ENCODE data around the gene ERF. TPM values are rescaled to one million over a fixed set of nuclear protein-coding genes. Genes with fewer than 3 reads are reported as not detected.
A peak's percentile ranks its signal among the peaks of the same experiment; 100 is the strongest.

Gene ERF
- total RNA-seq, 1 experiment from 2014 or later, result 100 TPM

DNA sequence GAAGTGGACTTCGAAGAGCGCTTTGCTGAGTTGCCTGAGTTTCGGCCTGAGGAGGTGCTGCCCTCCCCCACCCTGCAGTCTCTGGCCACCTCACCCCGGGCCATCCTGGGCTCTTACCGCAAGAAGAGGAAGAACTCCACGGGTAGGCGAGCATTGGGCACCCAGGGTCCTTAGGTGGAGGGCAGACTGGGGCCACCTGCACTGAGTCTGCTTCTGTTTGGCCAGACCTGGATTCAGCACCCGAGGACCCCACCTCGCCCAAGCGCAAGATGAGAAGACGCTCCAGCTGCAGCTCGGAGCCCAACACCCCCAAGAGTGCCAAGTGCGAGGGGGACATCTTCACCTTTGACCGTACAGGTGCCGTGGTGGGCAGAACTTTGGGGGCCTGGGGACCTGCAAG lies 39.0 kb upstream of the ERF start:
- Mint-ChIP-seq H3K36me3 (ENCODE audit: insufficient read depth, unreplicated experiment) (peaks cover 60% of the 10 kb centered on the region), H3K9me3 (ENCODE audit: low read depth, unreplicated experiment) (no peaks in the 10 kb centered on the region), H3K27ac (ENCODE audit: unreplicated experiment) (no peak overlapping the region), H3K4me1 (ENCODE audit: low read depth, unreplicated experiment) (peaks cover 11% of the 10 kb centered on the region), H3K4me3 (ENCODE audit: low read depth, unreplicated experiment) (no peak overlapping the region), H3K27me3 (ENCODE audit: unreplicated experiment) (no peaks in the 10 kb centered on the region)
- intact Hi-C loops (cut with micrococcal nuclease; ENCODE audit: unreplicated experiment), result no loop called here
- CTCF ChIA-PET, result no interaction called here
- no TSS peak for BruUV-seq (replicated peaks)
- DNase-seq, result no peak
- no peak for TF ChIP-seq CTCF (IDR thresholded peaks at IDR 0.05; ENCODE audit: unreplicated experiment)

DNA sequence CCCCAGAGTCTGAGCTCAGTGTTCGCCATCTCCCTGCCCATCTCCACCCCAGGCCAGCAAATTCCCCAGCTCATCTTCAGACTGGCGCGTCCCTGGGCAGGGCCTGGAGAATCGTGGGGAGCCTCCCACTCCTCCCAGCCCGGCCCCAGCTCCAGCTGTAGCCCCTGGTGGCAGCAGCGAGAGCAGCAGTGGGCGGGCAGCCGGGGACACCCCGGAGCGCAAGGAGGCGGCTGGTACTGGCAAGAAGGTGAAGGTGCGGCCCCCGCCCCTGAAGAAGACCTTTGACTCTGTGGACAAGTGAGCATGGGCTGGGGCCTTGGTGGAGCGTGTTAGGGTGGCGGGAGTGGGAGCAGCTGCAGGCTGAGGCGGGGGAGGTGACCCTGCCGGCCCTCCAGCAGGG lies 38.6 kb upstream of the ERF start:
- Mint-ChIP-seq H3K4me1 (ENCODE audit: low read depth, unreplicated experiment) (peaks cover 11% of the 10 kb centered on the region), H3K27ac (ENCODE audit: unreplicated experiment) (no peak overlapping the region), H3K4me3 (ENCODE audit: low read depth, unreplicated experiment) (no peak overlapping the region), H3K36me3 (ENCODE audit: insufficient read depth, unreplicated experiment) (peaks cover 61% of the 10 kb centered on the region), H3K9me3 (ENCODE audit: low read depth, unreplicated experiment) (no peaks in the 10 kb centered on the region), H3K27me3 (ENCODE audit: unreplicated experiment) (no peaks in the 10 kb centered on the region)
- intact Hi-C loops (cut with micrococcal nuclease; ENCODE audit: unreplicated experiment), result no loop called here
- DNase-seq, result no peak
- BruUV-seq (replicated peaks), result no TSS peak
- CTCF ChIA-PET, result no interaction called here
- no peak for TF ChIP-seq CTCF (IDR thresholded peaks at IDR 0.05; ENCODE audit: unreplicated experiment)

- Mint-ChIP-seq H3K27me3 (ENCODE audit: unreplicated experiment) (no peaks in the 10 kb centered on the region), H3K4me3 (ENCODE audit: low read depth, unreplicated experiment) (no peak overlapping the region), H3K4me1 (ENCODE audit: low read depth, unreplicated experiment) (peaks cover 11% of the 10 kb centered on the region), H3K9me3 (ENCODE audit: low read depth, unreplicated experiment) (no peaks in the 10 kb centered on the region), H3K27ac (ENCODE audit: unreplicated experiment) (no peak overlapping the region), H3K36me3 (ENCODE audit: insufficient read depth, unreplicated experiment) (peaks cover 61% of the 10 kb centered on the region)
- no peak for TF ChIP-seq CTCF (IDR thresholded peaks at IDR 0.05; ENCODE audit: unreplicated experiment)
- BruUV-seq (replicated peaks), result no TSS peak
- intact Hi-C loops (cut with micrococcal nuclease; ENCODE audit: unreplicated experiment), result no loop called here
- CTCF ChIA-PET, result no interaction called here
- no peak for DNase-seq
These were observed 38.0 kb upstream of the ERF start for GRCh38 chr19:42292963-42293362.

DNA sequence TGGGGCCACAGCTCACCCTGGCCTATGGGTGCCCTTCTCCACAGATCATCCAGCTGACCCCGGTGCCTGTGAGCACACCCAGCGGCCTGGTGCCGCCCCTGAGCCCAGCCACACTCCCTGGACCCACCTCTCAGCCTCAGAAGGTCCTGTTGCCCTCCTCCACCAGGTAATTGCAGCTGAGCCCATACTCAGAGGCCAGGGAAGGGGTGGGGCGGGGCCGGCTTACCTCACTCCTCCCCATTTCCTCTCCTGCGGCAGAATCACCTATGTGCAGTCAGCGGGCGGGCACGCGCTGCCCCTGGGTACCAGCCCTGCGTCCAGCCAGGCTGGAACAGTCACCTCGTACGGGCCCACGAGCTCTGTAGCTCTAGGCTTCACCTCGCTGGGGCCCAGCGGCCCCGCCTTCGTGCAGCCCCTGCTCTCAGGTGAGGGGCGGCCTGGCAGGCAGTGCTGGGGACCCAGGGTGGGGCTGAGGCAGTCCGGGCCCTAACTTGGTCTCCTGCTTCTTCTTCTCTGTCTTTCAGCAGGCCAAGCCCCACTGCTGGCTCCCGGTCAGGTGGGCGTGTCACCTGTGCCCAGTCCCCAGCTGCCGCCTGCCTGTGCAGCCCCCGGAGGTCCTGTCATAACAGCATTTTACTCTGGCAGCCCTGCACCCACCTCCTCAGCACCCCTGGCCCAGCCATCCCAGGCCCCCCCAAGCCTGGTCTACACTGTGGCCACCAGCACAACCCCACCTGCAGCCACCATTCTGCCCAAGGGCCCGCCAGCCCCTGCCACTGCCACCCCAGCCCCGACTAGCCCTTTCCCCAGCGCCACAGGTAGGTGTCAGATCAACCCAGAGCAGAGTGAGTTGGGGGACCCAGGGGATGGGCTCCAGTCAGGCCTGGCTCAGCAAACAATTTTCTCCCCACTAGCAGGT lies 37.4 kb upstream of the ERF start:
- no peak for DNase-seq
- Mint-ChIP-seq H3K36me3 (ENCODE audit: insufficient read depth, unreplicated experiment) (peaks cover 64% of the 10 kb centered on the region), H3K9me3 (ENCODE audit: low read depth, unreplicated experiment) (no peaks in the 10 kb centered on the region), H3K4me1 (ENCODE audit: low read depth, unreplicated experiment) (peaks cover 11% of the 10 kb centered on the region), H3K4me3 (ENCODE audit: low read depth, unreplicated experiment) (no peak overlapping the region), H3K27me3 (ENCODE audit: unreplicated experiment) (no peaks in the 10 kb centered on the region), H3K27ac (ENCODE audit: unreplicated experiment) (peak overlapping the region; percentile 22)
- CTCF ChIA-PET, result no interaction called here
- no TSS peak for BruUV-seq (replicated peaks)
- intact Hi-C loops (cut with micrococcal nuclease; ENCODE audit: unreplicated experiment), result no loop called here
- TF ChIP-seq CTCF (IDR thresholded peaks at IDR 0.05; ENCODE audit: unreplicated experiment), result no peak
